GM21717 (cell line): ENCODE data around the gene OS9.
"Not testable (repeated sequence)": the region's sequence is repeated elsewhere in the genome, so short reads cannot be mapped to it uniquely, and the experiment has no call there.

ENCODE experiments used
- ATAC-seq: cut with Tn5 transposase; IDR thresholded peaks from one replicate; pipeline ENCODE4 v1.9.1; 2021; ENCODE audit warnings: mild to moderate bottlenecking, moderate library complexity; ENCODE audit not compliant: unreplicated experiment

The OS9 gene

DNA sequence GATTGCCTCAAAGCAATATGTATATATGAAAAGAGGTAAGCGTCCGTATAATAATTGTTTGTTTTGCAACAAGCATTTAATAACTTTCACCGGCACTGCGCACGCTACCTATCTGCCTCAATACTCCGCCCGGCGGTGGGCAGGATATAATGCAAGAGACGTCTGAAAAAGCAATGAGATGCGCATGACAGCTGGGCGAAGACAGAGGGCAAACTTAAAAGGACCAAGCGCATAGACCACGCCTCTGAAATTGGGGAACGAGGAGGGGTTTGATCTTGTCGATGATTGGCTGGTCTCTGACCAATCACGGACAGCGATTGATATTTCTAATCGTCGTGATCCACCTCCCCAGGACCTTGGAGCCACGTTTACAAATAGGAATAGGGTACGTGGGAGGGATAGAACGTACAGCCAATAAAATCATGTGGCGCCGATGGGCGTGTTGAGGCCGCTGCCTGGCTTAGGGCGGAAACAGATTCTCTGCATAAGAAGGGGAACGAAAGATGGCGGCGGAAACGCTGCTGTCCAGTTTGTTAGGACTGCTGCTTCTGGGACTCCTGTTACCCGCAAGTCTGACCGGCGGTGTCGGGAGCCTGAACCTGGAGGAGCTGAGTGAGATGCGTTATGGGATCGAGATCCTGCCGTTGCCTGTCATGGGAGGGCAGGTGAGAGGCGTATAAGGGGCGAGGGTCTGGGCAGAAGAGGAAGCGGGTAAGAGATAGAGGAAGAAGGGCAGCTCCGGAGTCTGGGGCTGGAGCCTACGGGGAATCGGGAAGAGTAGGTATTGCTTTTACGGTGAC, at the start of gene OS9:
TSS of gene OS9 (plus strand) at position 474 of the 800 bp plus-strand sequence. CDS start at position 504, 30 bp downstream.
- peak; percentile 96 for ATAC-seq

- not testable (repeated sequence) for ATAC-seq
Measured at GRCh38 chr12:57645990-57646658, 47.8 kb upstream of the OS9 start.

DNA sequence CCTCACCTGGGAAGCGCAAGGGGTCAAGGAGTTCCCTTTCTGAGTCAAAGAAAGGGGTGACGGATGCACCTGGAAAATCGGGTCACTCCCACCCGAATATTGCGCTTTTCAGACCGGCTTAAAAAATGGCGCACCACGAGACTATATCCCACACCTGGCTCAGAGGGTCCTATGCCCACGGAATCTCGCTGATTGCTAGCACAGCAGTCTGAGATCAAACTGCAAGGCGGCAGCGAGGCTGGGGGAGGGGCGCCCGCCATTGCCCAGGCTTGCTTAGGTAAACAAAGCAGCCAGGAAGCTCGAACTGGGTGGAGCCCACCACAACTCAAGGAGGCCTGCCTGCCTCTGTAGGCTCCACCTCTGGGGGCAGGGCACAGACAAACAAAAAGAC, 47.3 kb upstream of the OS9 start:
- ATAC-seq = not testable (repeated sequence)

GRCh38 chr12:57654042-57654441, 39.9 kb upstream of the OS9 start:
- ATAC-seq = no peak

DNA sequence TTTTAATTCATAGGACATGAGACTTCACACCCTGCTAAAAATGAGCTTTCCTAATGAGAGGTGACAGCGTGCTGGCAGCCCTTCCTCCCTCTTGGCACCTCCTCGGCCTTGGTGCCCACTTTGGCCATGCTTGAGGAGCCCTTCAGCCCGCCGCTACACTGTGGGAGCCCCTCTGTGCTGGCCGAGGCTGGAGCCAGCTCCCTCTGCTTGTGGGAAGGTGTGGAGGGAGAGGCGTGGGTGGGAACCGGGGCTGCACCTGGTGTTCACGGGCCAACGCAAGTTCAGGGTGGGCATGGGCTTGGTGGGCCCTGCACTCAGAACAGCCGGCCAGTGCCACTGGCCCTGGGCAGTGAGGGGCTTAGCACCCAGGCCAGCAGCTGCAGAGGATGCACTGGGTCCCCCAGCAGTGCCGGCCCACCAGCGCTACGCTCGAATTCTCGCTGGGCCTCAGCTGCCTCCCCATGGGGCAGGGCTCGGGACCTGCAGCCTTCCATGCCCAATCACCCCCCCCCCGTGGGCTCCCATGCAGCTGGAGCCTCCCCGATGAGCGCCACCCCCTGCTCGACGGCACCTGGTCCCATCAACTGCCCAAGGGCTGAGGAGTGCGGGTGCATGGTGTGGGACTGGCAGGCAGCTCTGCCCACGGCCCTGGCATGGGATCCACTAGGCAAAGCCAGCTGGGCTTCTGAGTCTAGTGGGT, 38.2 kb upstream of the OS9 start:
- no peak for ATAC-seq

- not testable (repeated sequence) for ATAC-seq
Measured at GRCh38 chr12:57656408-57656807, 37.5 kb upstream of the OS9 start.

DNA sequence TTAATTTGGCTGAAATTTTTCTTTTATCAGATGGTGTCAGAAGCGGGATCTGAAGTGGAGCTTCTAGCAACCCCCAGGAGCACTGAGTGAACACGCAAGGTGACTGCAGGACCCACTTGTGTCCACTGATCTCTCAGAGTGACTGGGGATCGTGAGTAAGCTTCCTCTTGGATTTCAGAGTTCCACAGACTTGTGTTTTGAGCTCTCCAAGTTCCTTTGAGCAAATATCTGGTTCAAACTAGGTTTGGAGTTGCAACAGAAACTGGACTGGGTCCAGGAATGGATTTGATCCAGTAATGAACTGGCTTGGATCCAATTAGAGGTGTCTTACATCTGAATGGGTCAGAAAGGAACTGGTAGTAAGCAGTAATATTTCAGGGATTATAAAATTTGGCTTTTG, 36.2 kb upstream of the OS9 start:
- no peak for ATAC-seq

DNA sequence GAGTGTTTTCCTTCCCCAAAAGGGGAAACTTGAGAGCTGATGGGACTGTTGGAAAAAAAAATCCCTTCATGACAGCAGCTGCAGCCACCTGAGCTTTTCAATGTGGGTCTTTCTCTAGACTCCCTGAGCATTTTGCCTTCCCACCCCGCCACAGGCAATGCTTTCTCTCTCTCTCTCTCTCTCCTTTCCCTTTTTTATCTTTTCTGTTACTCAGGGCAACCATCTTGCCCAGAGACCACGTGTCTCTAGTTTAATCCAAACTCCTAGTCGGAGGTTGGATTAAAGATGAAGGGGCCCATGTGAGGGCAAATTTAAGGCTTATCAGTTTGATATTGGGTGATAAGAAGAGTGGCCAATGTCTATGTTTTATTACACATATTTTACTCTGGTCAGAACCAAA, 35.0 kb upstream of the OS9 start:
- ATAC-seq = no peak

- ATAC-seq = no peak
Measured at GRCh38 chr12:57661376-57661775, 32.6 kb upstream of the OS9 start.

GRCh38 chr12:57665066-57665820, 28.7 kb upstream of the OS9 start:
- ATAC-seq = not testable (repeated sequence)

GRCh38 chr12:57666897-57667296, 27.0 kb upstream of the OS9 start:
- ATAC-seq = no peak

- not testable (repeated sequence) for ATAC-seq
Measured at GRCh38 chr12:57669691-57670090, 24.2 kb upstream of the OS9 start.

GRCh38 chr12:57671811-57672210, 22.1 kb upstream of the OS9 start:
- not testable (repeated sequence) for ATAC-seq

DNA sequence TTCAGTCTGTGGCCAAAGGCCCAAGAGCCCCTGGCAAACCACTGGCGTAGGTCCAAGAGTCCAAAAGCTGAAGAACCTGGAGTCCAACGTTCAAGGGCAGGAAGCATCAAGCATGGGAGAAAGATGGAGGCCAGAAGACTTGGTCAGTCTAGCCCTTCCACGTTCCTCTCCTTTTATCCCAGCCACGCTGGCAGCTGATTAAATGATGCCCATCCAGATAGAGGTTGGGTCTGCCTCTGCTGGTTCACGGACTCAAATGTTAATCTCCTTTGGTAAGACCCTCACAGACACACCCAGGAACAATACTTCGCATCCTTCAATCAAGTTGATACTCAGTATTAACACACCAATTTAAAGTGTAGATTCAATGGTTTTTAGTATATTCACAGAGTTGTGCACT, 21.1 kb upstream of the OS9 start:
- no peak for ATAC-seq

GRCh38 chr12:57674691-57675090, 19.2 kb upstream of the OS9 start:
- ATAC-seq = no peak

- not testable (repeated sequence) for ATAC-seq
Measured at GRCh38 chr12:57677947-57678346, 16.0 kb upstream of the OS9 start.

- no peak for ATAC-seq
Measured at GRCh38 chr12:57679697-57680096, 14.2 kb upstream of the OS9 start.

- ATAC-seq = no peak
Measured at GRCh38 chr12:57687862-57688261, 6.1 kb upstream of the OS9 start.

GRCh38 chr12:57688931-57689330, 5.0 kb upstream of the OS9 start:
- no peak for ATAC-seq

- ATAC-seq = no peak
Measured at GRCh38 chr12:57692500-57692899, 1.4 kb upstream of the OS9 start.

DNA sequence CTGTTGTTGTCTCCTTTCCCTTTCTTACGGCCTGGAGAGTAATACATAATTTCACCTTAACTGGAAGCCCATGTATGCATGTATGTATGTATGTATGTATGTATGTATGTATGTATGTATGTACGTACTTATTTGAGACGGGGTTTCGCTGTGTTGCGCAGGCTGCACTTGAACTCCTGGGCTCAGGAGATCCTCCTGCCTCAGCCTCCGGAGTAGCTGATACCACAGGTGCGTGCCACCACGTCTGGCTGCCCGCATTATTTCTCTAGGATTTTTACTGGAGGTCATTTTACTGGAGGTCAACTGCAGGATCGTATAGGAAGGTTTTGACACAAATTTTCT, 644 bp upstream of the OS9 start:
- no peak for ATAC-seq
